H9 (cell line): ENCODE measurements around the gene CLMP. TPM values are rescaled to one million over a fixed set of nuclear protein-coding genes. Genes with fewer than 3 reads are reported as not detected.
"Not testable (repeated sequence)": the region's sequence is repeated elsewhere in the genome, so short reads cannot be mapped to it uniquely, and the experiment has no call there.

Experiments used
- DNase-seq: peaks from one replicate; pipeline ENCODE4 v3.0.0-alpha.2; 2017
- H2AFZ ChIP-seq: one replicate; pipeline ENCODE4 v1.6.1; 2013; ENCODE audit warnings: mild to moderate bottlenecking, low read length, control low read depth, moderate library complexity
- H2AK5ac ChIP-seq: 2 replicates; pipeline ENCODE4 v1.6.1; 2013; ENCODE audit warnings: low read length, control low read depth, mixed read lengths; ENCODE audit not compliant: insufficient read length
- H2BK120ac ChIP-seq: one replicate; pipeline ENCODE4 v1.6.1; 2013; ENCODE audit warnings: low read depth, mild to moderate bottlenecking, low read length, control low read depth, inconsistent platforms; ENCODE audit not compliant: poor library complexity, severe bottlenecking
- H2BK12ac ChIP-seq: 2 replicates; pipeline ENCODE4 v1.6.1; 2013; ENCODE audit warnings: low read length, control low read depth, mixed read lengths, low read depth; ENCODE audit not compliant: insufficient read length
- H2BK15ac ChIP-seq: 2 replicates; pipeline ENCODE4 v1.6.1; 2013; ENCODE audit warnings: low read depth, low read length, control low read depth
- H2BK20ac ChIP-seq: one replicate; pipeline ENCODE4 v1.6.1; 2013; ENCODE audit warnings: low read depth, mild to moderate bottlenecking, low read length, control low read depth, inconsistent platforms; ENCODE audit not compliant: poor library complexity, severe bottlenecking
- H2BK5ac ChIP-seq: 2 replicates; pipeline ENCODE4 v1.6.1; 2013; ENCODE audit warnings: low read length, control low read depth, mixed read lengths; ENCODE audit not compliant: insufficient read length
- H3K14ac ChIP-seq: 2 replicates; pipeline ENCODE4 v1.6.1; 2013; ENCODE audit warnings: low read length, control low read depth; ENCODE audit not compliant: insufficient read depth
- H3K18ac ChIP-seq: 2 replicates; pipeline ENCODE4 v1.6.1; 2013; ENCODE audit warnings: low read depth, mild to moderate bottlenecking, mixed read lengths, low read length, control low read depth; ENCODE audit not compliant: insufficient read length
- H3K23ac ChIP-seq: 2 replicates; pipeline ENCODE4 v1.6.1; 2013; ENCODE audit warnings: low read length, control low read depth, mixed read lengths, low read depth; ENCODE audit not compliant: insufficient read length
- H3K23me2 ChIP-seq: 2 replicates; pipeline ENCODE4 v1.6.1; 2013; ENCODE audit warnings: low read depth, mild to moderate bottlenecking, mixed read lengths, low read length, control low read depth; ENCODE audit not compliant: insufficient read length, poor library complexity, severe bottlenecking
- H3K27ac ChIP-seq: 2 replicates; pipeline ENCODE4 v1.5.1; 2013; ENCODE audit warnings: low read length, control low read depth, mixed read lengths, low read depth; ENCODE audit not compliant: insufficient read length
- H3K27me3 ChIP-seq: 2 replicates; pipeline ENCODE4 v1.6.1; 2013; ENCODE audit warnings: low read length, control low read depth, inconsistent platforms; ENCODE audit not compliant: insufficient read depth
- H3K4ac ChIP-seq: 2 replicates; pipeline ENCODE4 v1.6.1; 2013; ENCODE audit warnings: low read depth, mild to moderate bottlenecking, control low read depth, inconsistent platforms, low read length, moderate library complexity
- H3K4me1 ChIP-seq: 2 replicates; pipeline ENCODE4 v1.6.1; 2013; ENCODE audit warnings: low read length, control low read depth, inconsistent platforms; ENCODE audit not compliant: insufficient read depth
- H3K4me2 ChIP-seq: 2 replicates; pipeline ENCODE4 v1.6.1; 2013; ENCODE audit warnings: low read length, control low read depth, mixed read lengths; ENCODE audit not compliant: insufficient read length, insufficient read depth
- H3K56ac ChIP-seq: 2 replicates; pipeline ENCODE4 v1.6.1; 2013; ENCODE audit warnings: low read depth, mild to moderate bottlenecking, mixed read lengths, low read length, control low read depth; ENCODE audit not compliant: insufficient read length
- H3K79me1 ChIP-seq: 2 replicates; pipeline ENCODE4 v1.6.1; 2013; ENCODE audit warnings: low read depth, mild to moderate bottlenecking, moderate library complexity, low read length, control low read depth, inconsistent platforms; ENCODE audit not compliant: insufficient read depth, poor library complexity, severe bottlenecking
- H3K79me2 ChIP-seq: 2 replicates; pipeline ENCODE4 v1.6.1; 2013; ENCODE audit warnings: low read length, control low read depth, inconsistent platforms; ENCODE audit not compliant: insufficient read depth
- H3K9ac ChIP-seq: 2 replicates; pipeline ENCODE4 v1.6.1; 2013; ENCODE audit warnings: low read length, control low read depth, mixed read lengths; ENCODE audit not compliant: insufficient read length; ENCODE audit errors: extremely low read depth
- H3K9me3 ChIP-seq: one replicate; pipeline ENCODE4 v1.6.1; 2013; ENCODE audit warnings: low read depth, low read length, inconsistent platforms; ENCODE audit not compliant: control insufficient read depth
- H3T11ph ChIP-seq: one replicate; pipeline ENCODE4 v1.6.1; 2013; ENCODE audit warnings: mild to moderate bottlenecking, low read length, control low read depth, inconsistent platforms
- H4K20me1 ChIP-seq: one replicate; pipeline ENCODE4 v1.6.1; 2013; ENCODE audit not compliant: control insufficient read depth, insufficient read length, insufficient read depth
- H4K5ac ChIP-seq: 2 replicates; pipeline ENCODE4 v1.6.1; 2013; ENCODE audit warnings: low read depth, mild to moderate bottlenecking, mixed read lengths, low read length, control low read depth; ENCODE audit not compliant: insufficient read length
- H4K8ac ChIP-seq: replicated peaks from 2 replicates; pipeline ENCODE4 v1.6.1; 2013; ENCODE audit warnings: low read length, control low read depth, mixed read lengths, low read depth; ENCODE audit not compliant: insufficient read length
- H4K91ac ChIP-seq: 2 replicates; pipeline ENCODE4 v1.6.1; 2013; ENCODE audit warnings: low read depth, mild to moderate bottlenecking, moderate library complexity, mixed read lengths, low read length, control low read depth; ENCODE audit not compliant: insufficient read length
- H3K27ac Mint-ChIP-seq, 3 experiments: 2 replicates in 2 of 3; 3 replicates in 1 of 3; pipeline ENCODE4 v1.8.0; 2020 to 2021; ENCODE audit warnings: mixed read lengths in 3 of 3, mild to moderate bottlenecking in 1 of 3, moderate library complexity in 1 of 3
- H3K27me3 Mint-ChIP-seq: 2 replicates; pipeline ENCODE4 v1.8.0; 2021; ENCODE audit warnings: low read depth, mild to moderate bottlenecking, moderate library complexity, mixed read lengths
- H3K36me3 Mint-ChIP-seq, 3 experiments: 2 replicates in 2 of 3; 3 replicates in 1 of 3; pipeline ENCODE4 v1.8.0; 2020 to 2021; ENCODE audit warnings: low read depth in 3 of 3, mixed read lengths in 3 of 3; ENCODE audit not compliant: insufficient read depth in 1 of 3
- H3K4me1 Mint-ChIP-seq, 2 experiments: 2 replicates each; pipeline ENCODE4 v1.8.0; 2020; ENCODE audit warnings: mixed read lengths in 2 of 2
- H3K4me3 Mint-ChIP-seq, 2 experiments: 2 replicates in 1 of 2; 3 replicates in 1 of 2; pipeline ENCODE4 v1.8.0; 2020 to 2021; ENCODE audit warnings: mild to moderate bottlenecking in 2 of 2, mixed read lengths in 2 of 2, moderate library complexity in 1 of 2
- H3K9me3 Mint-ChIP-seq, 2 experiments: 2 replicates in 1 of 2; 3 replicates in 1 of 2; pipeline ENCODE4 v1.8.0; 2020; ENCODE audit warnings: mild to moderate bottlenecking in 2 of 2, mixed read lengths in 2 of 2, moderate library complexity in 1 of 2
- CTCF ChIP-seq: fragments of 200-600 bp; sonication (generic); conservative IDR thresholded peaks from 3 replicates; pipeline ENCODE4 v1.8.0; 2021; ENCODE audit warnings: antibody characterized with exemption, mild to moderate bottlenecking
- WGBS: extraction: QIAGEN DNeasy Blood & Tissue Kit; methylation state at CpG from one replicate; pipeline ENCODE4 v1.1.7; 2013; ENCODE audit warnings: missing lambda C conversion rate, low lambda C conversion rate, mixed read lengths; ENCODE audit not compliant: insufficient read length; ENCODE audit errors: extremely low coverage; 5-methylcytosine and 5-hydroxymethylcytosine counted together
- total RNA-seq: library from RNA; stranded (reverse); gene quantifications from 2 replicates; pipeline ENCODE4 v1.2.1, GENCODE V29; 2021

The CLMP gene
- total RNA-seq, 1 experiment from 2014 or later, result 13.8 TPM

GRCh38 chr11:123132881-123133280, 62.2 kb downstream of the CLMP start:
- Histone ChIP-seq H3K18ac (no peak overlapping the region), H2BK15ac (no peak overlapping the region), H3K79me2 (no peaks in the 10 kb centered on the region), H3K56ac (no peak overlapping the region), H4K8ac (no peak overlapping the region), H4K20me1 (no peaks in the 10 kb centered on the region), H2BK5ac (no peak overlapping the region), H3K4me2 (no peak overlapping the region), H3K14ac (no peak overlapping the region), H2BK20ac (no peak overlapping the region), H2BK12ac (no peak overlapping the region), H4K91ac (no peak overlapping the region), H3T11ph (no peak overlapping the region), H3K9ac (no peak overlapping the region), H3K27ac (no peak overlapping the region), H3K9me3 (no peaks in the 10 kb centered on the region), H3K23ac (no peak overlapping the region), H2BK120ac (no peak overlapping the region), H4K5ac (no peak overlapping the region), H3K23me2 (no peaks in the 10 kb centered on the region), H2AFZ (no peak overlapping the region), H2AK5ac (no peak overlapping the region), H3K27me3 (no peaks in the 10 kb centered on the region), H3K4ac (no peak overlapping the region), H3K4me1 (no peaks in the 10 kb centered on the region; the same call in 1 of the 2 replicates), H3K79me1 (no peaks in the 10 kb centered on the region)
- Mint-ChIP-seq H3K9me3 (no peaks in the 10 kb centered on the region), H3K36me3 (no peaks in the 10 kb centered on the region), H3K27me3 (no peaks in the 10 kb centered on the region), H3K27ac (0 out of 7 replicates have a peak overlapping the region, but pooled peaks of 1 of the 3 experiments have one; percentile 6), H3K4me1 (peaks cover 7 to 12% of the 10 kb centered on the region in 2 experiments; a peak in 3 of 4 replicates), H3K4me3 (no peak overlapping the region)
- no CpG with 5 or more reads among the region's 6 CpGs for WGBS
- DNase-seq, result no peak
- no peak for TF ChIP-seq CTCF

GRCh38 chr11:123132034-123132766, 62.8 kb downstream of the CLMP start:
- not testable (repeated sequence) for H3K56ac ChIP-seq, H2BK120ac ChIP-seq, H4K91ac ChIP-seq, DNase-seq, H3K27ac Mint-ChIP-seq, H3K4me3 Mint-ChIP-seq, H4K20me1 ChIP-seq, H3T11ph ChIP-seq, H3K14ac ChIP-seq, H3K4ac ChIP-seq, H4K5ac ChIP-seq, H3K4me1 Mint-ChIP-seq, H3K79me1 ChIP-seq, H3K4me1 ChIP-seq, H3K27me3 Mint-ChIP-seq, H3K27me3 ChIP-seq, H3K23me2 ChIP-seq, H3K9ac ChIP-seq, H2BK20ac ChIP-seq, H3K18ac ChIP-seq, H3K27ac ChIP-seq, H2AFZ ChIP-seq, H2AK5ac ChIP-seq, H3K36me3 Mint-ChIP-seq, H3K4me2 ChIP-seq, H3K9me3 ChIP-seq, H2BK12ac ChIP-seq, H2BK15ac ChIP-seq, H3K79me2 ChIP-seq, H4K8ac ChIP-seq, H3K23ac ChIP-seq, H3K9me3 Mint-ChIP-seq, H2BK5ac ChIP-seq
- WGBS, result no CpG with 5 or more reads among the region's 8 CpGs
